K562 (cell line): ENCODE data around the gene SCG5. TPM values are rescaled to one million over a fixed set of nuclear protein-coding genes. Genes with fewer than 3 reads are reported as not detected.

Source experiments
- ATAC-seq: fragments of 200-7000 bp; cut with Tn5 transposase; 3 replicates; pipeline ENCODE4 v1.9.1; 2020; ENCODE audit warnings: moderate library complexity
- BruUV-seq: library from RNA; stranded (reverse); fragments of 400-500 nt; replicated peaks from 2 replicates; lab custom pipeline; 2021; lab: Mats Ljungman, UMichigan
- CTCF ChIA-PET: fragments of 300-600 bp; formaldehyde crosslinking; extraction: SDS; loops from one replicate; lab custom pipeline; 2021; ENCODE audit warnings: low intra/inter-chr PET ratio; lab: Yijun Ruan, JAX
- POLR2A ChIA-PET: fragments of 300-600, 350-650 bp; sonication (Branson Sonifier 250); formaldehyde crosslinking; extraction: SDS; loops from one replicate; lab custom pipeline; 2021; ENCODE audit warnings: antibody characterized with exemption, inconsistent platforms; lab: Yijun Ruan, JAX
- DNase-seq, 4 experiments: peaks; one replicate each; pipeline versions ENCODE4 v3.0.0 to v3.0.0-alpha.2; 2011 to 2018; ENCODE audit warnings: low spot score in 3 of 4, mixed read lengths in 3 of 4; ENCODE audit errors: extremely low read depth in 1 of 4
- FAIRE-seq: peaks from 2 replicates; lab custom pipeline; 2011; peaks lifted over from hg19 to GRCh38; lab: Jason Lieb, UNC
- H2AFZ ChIP-seq: 2 replicates; pipeline ENCODE4 v1.6.0; 2011; ENCODE audit warnings: low read depth, low read length, control low read depth, inconsistent platforms
- H3K27ac ChIP-seq: fragments of 200-600 bp; 3 replicates; pipeline ENCODE4 v1.8.0; 2011; ENCODE audit warnings: low read depth, mild to moderate bottlenecking, control low read depth, inconsistent platforms, low read length, moderate library complexity, mixed read lengths; ENCODE audit errors: extremely low read depth
- H3K27me3 ChIP-seq, 2 experiments: fragments of 300-600 bp in 1 of 2; 2 replicates in 1 of 2; 3 replicates in 1 of 2; pipeline versions ENCODE4 v1.6.0 to v1.8.0; 2011; ENCODE audit warnings: inconsistent platforms in 2 of 2, low read length in 2 of 2, mild to moderate bottlenecking in 1 of 2, mixed read lengths in 1 of 2, moderate library complexity in 1 of 2; ENCODE audit not compliant: control insufficient read depth in 2 of 2, insufficient read depth in 2 of 2
- H3K36me3 ChIP-seq: fragments of 300-600 bp; 3 replicates; pipeline ENCODE4 v1.8.0; 2011; ENCODE audit warnings: mild to moderate bottlenecking, low read length, inconsistent platforms; ENCODE audit not compliant: control insufficient read depth, insufficient read depth
- H3K4me1 ChIP-seq, 2 experiments: fragments of 200-600 bp in 1 of 2; replicated peaks in 1 of 2; 2 replicates in 1 of 2; 3 replicates in 1 of 2; pipeline versions ENCODE4 v1.5.1 to v1.8.0; 2011; ENCODE audit warnings: inconsistent platforms in 2 of 2, low read length in 2 of 2, mild to moderate bottlenecking in 1 of 2, mixed read lengths in 1 of 2, moderate library complexity in 1 of 2; ENCODE audit not compliant: control insufficient read depth in 2 of 2, insufficient read depth in 2 of 2
- H3K4me2 ChIP-seq: 2 replicates; pipeline ENCODE4 v1.6.1; 2011; ENCODE audit warnings: low read length, control low read depth, inconsistent platforms, mixed read lengths; ENCODE audit not compliant: insufficient read depth
- H3K4me3 ChIP-seq: fragments of 200-600 bp; sonication (generic), shearing (Covaris generic); 2 replicates; pipeline ENCODE4 v1.5.1; 2016; ENCODE audit warnings: control low read depth, inconsistent platforms
- H3K79me2 ChIP-seq: fragments of 200-600 bp; 3 replicates; pipeline ENCODE4 v1.8.0; 2011; ENCODE audit warnings: low read length, inconsistent platforms; ENCODE audit not compliant: control insufficient read depth, insufficient read depth
- H3K9ac ChIP-seq, 2 experiments: 2 replicates each; pipeline versions ENCODE4 v1.6.0 to v1.6.1; 2011; ENCODE audit warnings: low read depth in 2 of 2, low read length in 2 of 2, control low read depth in 1 of 2, inconsistent platforms in 1 of 2, mild to moderate bottlenecking in 1 of 2, mixed read lengths in 1 of 2; ENCODE audit not compliant: insufficient read depth in 1 of 2
- H3K9me1 ChIP-seq: one replicate; pipeline ENCODE4 v1.6.0; 2011; ENCODE audit warnings: inconsistent platforms, mild to moderate bottlenecking, low read length, moderate library complexity; ENCODE audit not compliant: control insufficient read depth, insufficient read depth
- H3K9me3 ChIP-seq: replicated peaks from 2 replicates; pipeline ENCODE4 v1.5.1; 2011; ENCODE audit warnings: low read depth, low read length, inconsistent platforms; ENCODE audit not compliant: control insufficient read depth, insufficient read depth
- H4K20me1 ChIP-seq: replicated peaks from 2 replicates; pipeline ENCODE4 v1.6.1; 2011; ENCODE audit warnings: low read length, inconsistent platforms, mixed read lengths; ENCODE audit not compliant: control insufficient read depth, insufficient read depth
- ADNP ChIP-seq: fragments of 200-800 bp; sonication (Bioruptor generic); IDR thresholded peaks from 2 replicates; pipeline ENCODE4 v1.6.1; 2016; ENCODE audit warnings: missing genetic modification characterization, missing compliant biosample characterization
- CAMTA2 ChIP-seq: fragments of 250-450 bp; sonication (Bioruptor Pico); conservative IDR thresholded peaks from 2 replicates; pipeline ENCODE4 v1.5.1; 2022
- MXD1 ChIP-seq: fragments of 250-450 bp; sonication (Bioruptor Pico); IDR thresholded peaks from 2 replicates; pipeline ENCODE4 v1.8.0; 2021; ENCODE audit warnings: borderline replicate concordance, mild to moderate bottlenecking, moderate library complexity; ENCODE audit not compliant: poor library complexity, severe bottlenecking
- MXI1 ChIP-seq: IDR thresholded peaks from 2 replicates; pipeline ENCODE4 v1.6.1; 2011; ENCODE audit warnings: low read depth, mild to moderate bottlenecking, improper control_type of control experiment, low read length
- WGBS: fragments of 100-300 bp; shearing (Covaris generic); methylation state at CpG from one replicate; pipeline ENCODE4 v1.1.6; 2016; ENCODE audit warnings: low coverage, mixed read lengths; ENCODE audit not compliant: insufficient coverage; ENCODE audit errors: missing lambda C conversion rate; 5-methylcytosine and 5-hydroxymethylcytosine counted together
- in situ Hi-C: fragments of 300-500 bp; cut with MboI; formaldehyde crosslinking; loops from 4 replicates; pipeline ENCODE4 v1.15.0; 2018; ENCODE audit warnings: inconsistent platforms, mixed read lengths
- intact Hi-C: fragments of 100-400 bp; cut with micrococcal nuclease; formaldehyde crosslinking; loops from 2 replicates; pipeline ENCODE4 v1.14.2; 2022
- polyA plus RNA-seq, 8 experiments: library from polyadenylated mRNA; depleted of rRNA in 4 of 8; stranded (reverse) in 5 of 8; unstranded in 3 of 8; fragments of >200 nt; fragmentation: Nextera tagmentation in 2 of 8; fragmentation: Illumina TruSeq in 1 of 8; extraction: Ambion mirVana in 2 of 8; extraction: Trizol in 1 of 8; gene quantifications; 2 replicates each; pipeline versions ENCODE4 v1.2.1 to v1.2.3, GENCODE V29; 2011 to 2014; ENCODE audit warnings: inconsistent platforms in 1 of 8, missing spikeins in 1 of 8
- total RNA-seq, 7 experiments: library from RNA; depleted of rRNA in 6 of 7; stranded (reverse); fragments of >200 nt in 6 of 7; fragmentation: Illumina TruSeq in 2 of 7; extraction: Trizol in 2 of 7; gene quantifications; 2 replicates each; pipeline versions ENCODE4 v1.2.1 to v1.2.3, GENCODE V29; 2011 to 2021; ENCODE audit warnings: low replicate concordance in 1 of 7
- TF ChIP-seq, protein P1 (sequence below), 2 experiments: fragments of 150-350 bp in 1 of 2; IDR thresholded peaks; 2 replicates each; pipeline ENCODE4 v1.6.1; 2012 to 2016; ENCODE audit warnings: low read depth in 2 of 2, low read length in 2 of 2, mild to moderate bottlenecking in 1 of 2, moderate library complexity in 1 of 2

SCG5 gene
- total and polyA plus RNA-seq, 9 of the 15 experiments (the other 6 are each of a cell fraction or from before 2014, with no cell fraction given): 0.06 to 0.76 (median 0.28) TPM; not detected in 2

DNA sequence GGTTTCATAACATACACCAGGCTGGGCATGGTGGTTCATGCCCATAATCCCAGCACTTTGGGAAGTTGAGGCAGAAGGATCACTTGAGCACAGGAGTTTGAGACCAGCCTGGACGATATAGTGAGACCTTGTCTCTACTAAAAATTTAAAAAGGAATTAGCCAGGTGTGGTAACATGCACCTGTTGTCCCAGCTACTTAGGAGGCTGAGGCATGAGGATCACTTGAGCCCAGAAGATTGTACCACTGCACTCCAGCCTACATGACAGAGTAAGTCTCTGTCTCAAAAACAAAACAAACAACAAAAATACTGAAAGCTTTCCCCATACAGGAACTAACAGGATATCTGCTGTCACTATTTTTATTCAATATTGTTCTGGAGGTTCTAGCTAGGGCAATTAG lies 97.2 kb downstream of the SCG5 start:
- in situ Hi-C loops: no loop called here
- intact Hi-C loops: no loop called here
- CTCF ChIA-PET: no interaction called here
- TF ChIP-seq MXD1 (CRISPR knock-in tag) (no peak), CAMTA2 (CRISPR knock-in tag) (no peak), MXI1 (no peak), ADNP (tag) (no peak)
- TF ChIP-seq, protein P1, sequence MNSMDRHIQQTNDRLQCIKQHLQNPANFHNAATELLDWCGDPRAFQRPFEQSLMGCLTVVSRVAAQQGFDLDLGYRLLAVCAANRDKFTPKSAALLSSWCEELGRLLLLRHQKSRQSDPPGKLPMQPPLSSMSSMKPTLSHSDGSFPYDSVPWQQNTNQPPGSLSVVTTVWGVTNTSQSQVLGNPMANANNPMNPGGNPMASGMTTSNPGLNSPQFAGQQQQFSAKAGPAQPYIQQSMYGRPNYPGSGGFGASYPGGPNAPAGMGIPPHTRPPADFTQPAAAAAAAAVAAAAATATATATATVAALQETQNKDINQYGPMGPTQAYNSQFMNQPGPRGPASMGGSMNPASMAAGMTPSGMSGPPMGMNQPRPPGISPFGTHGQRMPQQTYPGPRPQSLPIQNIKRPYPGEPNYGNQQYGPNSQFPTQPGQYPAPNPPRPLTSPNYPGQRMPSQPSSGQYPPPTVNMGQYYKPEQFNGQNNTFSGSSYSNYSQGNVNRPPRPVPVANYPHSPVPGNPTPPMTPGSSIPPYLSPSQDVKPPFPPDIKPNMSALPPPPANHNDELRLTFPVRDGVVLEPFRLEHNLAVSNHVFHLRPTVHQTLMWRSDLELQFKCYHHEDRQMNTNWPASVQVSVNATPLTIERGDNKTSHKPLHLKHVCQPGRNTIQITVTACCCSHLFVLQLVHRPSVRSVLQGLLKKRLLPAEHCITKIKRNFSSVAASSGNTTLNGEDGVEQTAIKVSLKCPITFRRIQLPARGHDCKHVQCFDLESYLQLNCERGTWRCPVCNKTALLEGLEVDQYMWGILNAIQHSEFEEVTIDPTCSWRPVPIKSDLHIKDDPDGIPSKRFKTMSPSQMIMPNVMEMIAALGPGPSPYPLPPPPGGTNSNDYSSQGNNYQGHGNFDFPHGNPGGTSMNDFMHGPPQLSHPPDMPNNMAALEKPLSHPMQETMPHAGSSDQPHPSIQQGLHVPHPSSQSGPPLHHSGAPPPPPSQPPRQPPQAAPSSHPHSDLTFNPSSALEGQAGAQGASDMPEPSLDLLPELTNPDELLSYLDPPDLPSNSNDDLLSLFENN (IDR thresholded peaks at IDR 0.05; ENCODE audit: low read depth in 2 of 2, low read length in 2 of 2): no peak
- whole genome bisulfite sequencing: 7% methylated on average over 1 of the region's 1 CpG
- BruUV-seq: no TSS peak
- Histone ChIP-seq H3K4me3 (no peak overlapping the region), H4K20me1 (no peaks in the 10 kb centered on the region), H2AFZ (no peak overlapping the region), H3K9me3 (no peaks in the 10 kb centered on the region), H3K4me1 (no peaks in the 10 kb centered on the region), H3K27me3 (no peaks in the 10 kb centered on the region), H3K79me2 (no peaks in the 10 kb centered on the region), H3K4me2 (no peak overlapping the region), H3K9me1 (no peaks in the 10 kb centered on the region), H3K9ac (no peak overlapping the region), H3K36me3 (no peaks in the 10 kb centered on the region), H3K27ac (no peak overlapping the region)
- no peak for DNase-seq
- ATAC-seq: no peak
- POLR2A ChIA-PET: no interaction called here
- FAIRE-seq: no peak
